C4-2B (cell line): ENCODE measurements around the gene PPHLN1.
"Not testable (repeated sequence)": the region's sequence is repeated elsewhere in the genome, so short reads cannot be mapped to it uniquely, and the experiment has no call there.

Experiments used
- H3K27ac ChIP-seq: fragments of 450-650 bp; 2 replicates; pipeline ENCODE4 v1.5.1; 2017
- CTCF ChIP-seq: fragments of 450-650 bp; conservative IDR thresholded peaks from 2 replicates; pipeline ENCODE4 v1.5.1; 2017; ENCODE audit warnings: mild to moderate bottlenecking
- ZFX ChIP-seq: fragments of 450-650 bp; IDR thresholded peaks from 2 replicates; pipeline ENCODE4 v1.6.1; 2017

Gene PPHLN1

DNA sequence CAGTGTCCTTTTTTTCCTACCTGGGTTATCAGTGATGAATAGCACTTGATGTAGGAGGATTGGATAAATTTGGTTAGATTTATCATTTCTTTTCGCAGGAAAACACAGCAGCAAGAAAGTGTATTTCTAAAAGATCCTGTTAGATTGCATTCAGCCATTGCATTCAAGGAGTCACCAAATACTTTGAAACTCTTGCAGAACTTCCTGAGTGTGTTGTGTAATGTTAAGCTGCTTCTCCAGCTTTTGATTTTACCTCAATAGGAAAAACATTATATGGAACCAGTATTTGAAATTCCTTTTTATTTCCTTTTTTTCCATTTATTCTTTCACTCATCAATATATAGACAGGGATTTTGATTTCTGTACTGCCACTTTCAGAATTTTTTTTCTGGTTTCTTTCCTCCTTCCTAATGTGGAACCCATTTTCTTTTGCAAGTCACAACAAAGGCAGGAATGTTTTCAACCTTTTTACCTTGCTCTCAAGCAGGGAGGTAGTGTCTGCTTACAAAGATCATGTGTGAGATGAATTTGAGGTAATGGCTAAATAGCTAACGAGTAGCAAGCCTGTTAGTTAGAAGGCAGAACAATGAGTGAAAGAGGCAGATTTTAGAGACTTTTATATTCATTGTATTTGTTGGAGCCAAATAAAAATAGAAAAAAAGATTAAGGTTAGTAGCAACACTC lies 56.2 kb downstream of the PPHLN1 start:
- H3K27ac ChIP-seq: no peak overlapping the region
- TF ChIP-seq CTCF: no peak
- no peak for TF ChIP-seq ZFX

DNA sequence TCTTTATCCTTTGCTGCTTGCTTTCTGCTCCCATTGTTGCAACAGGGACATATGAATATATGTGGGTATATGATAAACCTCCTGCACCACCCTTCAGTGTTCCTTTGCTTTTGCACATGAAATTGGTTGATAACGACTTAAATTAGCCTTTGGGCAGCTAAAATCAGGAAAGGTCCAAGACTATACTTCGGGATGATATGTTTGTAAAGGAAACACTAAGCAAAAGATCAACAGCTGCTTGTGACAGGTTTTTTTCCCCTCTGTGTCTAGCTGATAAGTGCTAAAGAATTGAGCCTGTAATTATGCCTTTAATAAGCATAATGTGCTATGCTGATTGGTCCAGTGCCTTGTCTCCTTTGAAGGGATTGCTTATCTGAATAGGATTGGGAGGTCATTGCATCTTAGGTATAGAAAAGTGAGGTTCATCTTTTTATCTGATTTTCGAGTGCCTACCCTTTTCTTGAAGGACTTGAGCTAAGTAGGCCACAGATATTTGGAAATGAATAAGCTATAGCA lies 59.4 kb downstream of the PPHLN1 start:
- TF ChIP-seq ZFX (no peak), CTCF (no peak)
- no peak overlapping the region for H3K27ac ChIP-seq

- TF ChIP-seq ZFX: no peak
- no peak for TF ChIP-seq CTCF
- H3K27ac ChIP-seq: no peak overlapping the region
These were observed 60.3 kb downstream of the PPHLN1 start for GRCh38 chr12:42386308-42386707.

DNA sequence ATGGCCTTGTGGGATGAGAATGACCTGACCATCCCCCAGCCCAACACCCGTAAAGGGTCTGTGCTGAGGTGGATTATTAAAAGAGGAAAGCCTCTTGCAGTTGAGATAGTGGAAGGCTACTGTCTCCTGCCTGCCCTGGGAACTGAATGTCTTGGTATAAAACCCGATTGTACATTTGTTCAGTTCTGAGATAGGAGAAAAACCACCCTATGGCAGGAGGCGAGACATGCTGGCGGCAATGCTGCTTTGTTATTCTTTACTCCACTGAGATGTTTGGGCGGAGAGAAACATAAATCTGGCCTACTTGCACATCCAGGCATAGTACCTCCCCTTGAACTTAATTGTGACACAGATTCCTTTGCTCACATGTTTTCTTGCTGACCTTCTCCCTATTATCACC lies 62.1 kb downstream of the PPHLN1 start:
- H3K27ac ChIP-seq: not testable (repeated sequence)

- TF ChIP-seq ZFX (no peak), CTCF (no peak)
- no peak overlapping the region for H3K27ac ChIP-seq
These were observed 68.5 kb downstream of the PPHLN1 start for GRCh38 chr12:42394429-42394828.

- H3K27ac ChIP-seq: no peak overlapping the region
- no peak for TF ChIP-seq CTCF
- no peak for TF ChIP-seq ZFX
These were observed 70.7 kb downstream of the PPHLN1 start for GRCh38 chr12:42396473-42397259.

GRCh38 chr12:42402821-42403411 lies 76.9 kb downstream of the PPHLN1 start:
- H3K27ac ChIP-seq: no peak overlapping the region

More at GRCh38 chr12:42402821-42403411, 76.9 kb downstream of the PPHLN1 start:
- no peak for TF ChIP-seq ZFX
- TF ChIP-seq CTCF: no peak
